Stimulated activated CD4-positive, alpha-beta T cell treated with anti-CD3 and anti-CD28 coated beads, Interleukin-1b, Interleukin-23, amount 100 ng/mL, for 24 hours (primary cell): ENCODE measurements around the gene GAS7.

ENCODE experiments used
- DNase-seq, 4 experiments: peaks; one replicate each; pipeline ENCODE4 v3.0.0-alpha.2; 2020; ENCODE audit warnings: low read depth in 4 of 4, low spot score in 1 of 4

GAS7 gene

DNA sequence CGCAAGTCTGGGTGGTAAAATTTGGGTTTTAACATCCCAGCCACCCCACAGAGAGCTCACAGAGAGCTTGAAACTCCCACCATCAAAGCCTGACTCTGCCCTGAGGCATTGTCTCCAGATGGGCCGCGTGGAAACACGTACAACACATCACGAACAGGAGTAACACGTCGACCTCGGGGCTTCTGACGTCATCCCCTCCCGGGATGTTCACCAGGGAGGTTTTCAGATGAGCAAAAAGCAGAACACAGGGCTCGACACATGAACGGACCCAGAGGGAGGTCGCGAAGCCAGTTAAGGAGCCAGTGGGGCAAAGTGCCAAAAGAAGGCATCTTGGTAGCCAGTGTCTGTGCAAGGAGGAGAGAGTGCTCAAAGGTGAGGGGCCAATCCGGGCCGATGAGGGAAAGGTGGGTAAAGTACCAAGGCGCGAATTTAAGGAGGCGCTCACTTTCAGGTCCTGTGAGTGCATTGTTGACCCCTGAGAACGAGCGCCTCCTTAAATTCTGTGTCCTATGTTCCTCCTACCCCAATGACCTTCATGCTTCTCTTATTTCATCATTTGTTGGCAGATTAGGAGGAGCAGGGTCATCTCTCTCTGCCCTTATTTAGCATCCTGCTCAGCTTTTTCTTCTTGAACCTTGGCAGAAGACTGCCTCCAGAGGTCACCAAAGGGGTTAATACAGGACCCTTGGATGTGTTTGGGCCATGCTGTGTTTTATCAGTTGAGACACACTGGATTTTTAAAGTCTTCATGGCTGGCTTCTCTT, 298.9 kb downstream of the GAS7 start:
- no peak for DNase-seq

DNA sequence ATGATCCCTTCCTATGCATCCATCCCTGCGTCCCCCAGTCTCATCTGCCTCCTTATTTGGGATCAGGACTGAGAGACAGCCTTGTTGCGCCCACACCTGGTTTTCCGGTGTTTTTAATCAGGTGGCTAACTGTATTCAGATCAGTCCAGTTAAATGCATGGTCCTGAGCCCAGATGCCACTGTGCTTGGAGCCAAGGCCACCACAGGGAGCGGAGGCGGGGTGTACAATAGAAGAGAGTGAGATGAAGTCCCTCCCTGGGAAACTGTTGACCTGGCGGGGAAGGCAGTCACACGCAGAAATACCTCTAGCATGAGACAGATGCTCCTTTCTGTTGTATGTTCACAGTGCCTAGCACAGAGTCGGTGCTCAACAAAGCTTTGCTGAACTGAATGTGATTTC, 299.6 kb downstream of the GAS7 start:
- DNase-seq: no peak

DNA sequence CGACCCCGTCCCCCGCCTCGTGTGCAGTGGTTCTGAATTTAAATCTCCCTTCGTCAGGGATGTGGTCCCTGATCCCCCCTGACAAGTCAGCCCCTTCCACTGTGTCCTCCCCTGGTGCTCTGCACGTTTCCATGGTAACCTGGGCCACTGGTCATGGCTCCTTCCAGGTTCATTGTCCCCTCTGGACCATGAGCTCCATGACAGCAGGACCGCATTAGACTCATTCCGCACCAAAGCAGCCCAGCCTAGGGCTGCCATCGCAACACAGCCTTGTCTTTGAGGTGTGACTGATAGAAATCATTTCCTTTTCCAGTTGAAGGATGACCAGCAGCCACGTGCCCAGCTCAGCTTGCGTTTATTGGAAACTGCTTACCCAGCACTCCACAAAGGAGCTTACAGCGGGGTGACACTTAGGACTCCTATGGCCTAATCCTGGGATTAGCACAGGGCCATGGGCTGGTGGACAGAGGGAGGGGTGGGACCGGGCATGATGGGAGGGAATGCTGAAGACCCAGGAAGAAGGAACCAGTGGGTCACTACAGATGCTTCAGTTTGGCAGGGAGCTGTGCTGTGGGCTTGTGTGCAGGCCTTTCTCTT, 300.9 kb downstream of the GAS7 start:
- no peak for DNase-seq

DNA sequence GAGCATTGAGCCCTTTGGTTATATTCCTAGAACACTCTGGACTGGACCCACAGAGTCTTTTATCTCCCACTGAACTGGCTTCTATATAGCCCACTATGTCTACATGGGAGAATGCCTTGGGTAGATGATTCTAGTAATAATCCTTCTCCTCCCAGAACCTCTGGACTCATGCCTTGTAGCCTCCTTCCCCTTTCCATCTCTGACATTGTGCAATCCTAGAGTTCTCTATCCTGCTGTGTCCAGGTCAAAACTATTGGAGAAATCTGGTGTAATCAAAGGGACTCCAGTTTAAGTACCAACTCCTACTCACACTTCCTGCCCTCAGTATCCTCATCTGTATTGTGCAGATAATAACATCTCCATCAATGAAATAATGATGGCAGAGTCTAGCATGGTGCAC, 302.5 kb downstream of the GAS7 start:
- no peak for DNase-seq

DNA sequence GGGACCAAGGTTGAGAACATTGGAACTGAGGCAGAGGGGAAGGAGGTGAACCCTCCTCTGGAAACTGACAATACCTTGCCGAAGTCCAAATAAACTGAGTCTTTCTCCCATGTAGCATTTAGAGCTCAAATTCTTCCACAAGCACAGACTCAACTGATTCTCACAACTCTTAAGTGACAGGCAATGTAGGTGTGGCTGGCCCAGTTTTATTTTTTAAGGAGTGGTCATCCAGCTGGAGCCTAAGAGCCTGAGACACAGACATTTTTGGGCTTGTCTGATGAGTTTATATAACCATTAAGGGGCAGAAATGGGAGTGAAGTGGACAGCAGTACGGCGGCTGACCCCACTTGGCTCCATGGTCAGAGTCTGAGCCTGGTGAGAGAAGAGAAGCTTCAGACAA, 304.2 kb downstream of the GAS7 start:
- no peak for DNase-seq

DNA sequence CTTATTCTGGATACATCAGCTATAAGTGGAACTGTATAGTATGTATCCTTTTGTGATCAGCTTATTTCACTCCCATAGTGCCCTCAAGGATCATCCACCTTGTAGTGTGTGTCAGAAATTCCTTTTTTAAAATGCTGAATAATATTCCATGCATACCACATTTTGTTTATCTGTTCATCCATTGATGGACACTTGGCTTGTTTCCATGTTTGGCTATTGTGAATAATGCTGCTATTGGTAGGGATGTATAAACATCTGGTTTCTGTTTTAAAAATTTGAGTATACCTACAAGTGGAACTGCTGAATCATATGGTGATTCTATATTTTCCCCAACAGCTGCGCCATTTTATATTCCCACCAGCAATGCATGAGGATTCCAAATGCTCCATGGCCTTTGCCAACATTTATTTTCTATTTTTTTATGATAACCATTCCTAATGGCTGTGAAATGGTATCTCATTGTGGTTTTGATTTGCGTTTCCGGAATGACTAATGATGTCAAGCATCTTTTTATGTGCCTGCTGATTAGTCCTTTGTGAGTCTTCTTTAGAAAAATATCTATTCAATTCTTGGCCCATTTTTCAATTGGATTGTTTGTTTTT, 304.9 kb downstream of the GAS7 start:
- DNase-seq: no peak

DNA sequence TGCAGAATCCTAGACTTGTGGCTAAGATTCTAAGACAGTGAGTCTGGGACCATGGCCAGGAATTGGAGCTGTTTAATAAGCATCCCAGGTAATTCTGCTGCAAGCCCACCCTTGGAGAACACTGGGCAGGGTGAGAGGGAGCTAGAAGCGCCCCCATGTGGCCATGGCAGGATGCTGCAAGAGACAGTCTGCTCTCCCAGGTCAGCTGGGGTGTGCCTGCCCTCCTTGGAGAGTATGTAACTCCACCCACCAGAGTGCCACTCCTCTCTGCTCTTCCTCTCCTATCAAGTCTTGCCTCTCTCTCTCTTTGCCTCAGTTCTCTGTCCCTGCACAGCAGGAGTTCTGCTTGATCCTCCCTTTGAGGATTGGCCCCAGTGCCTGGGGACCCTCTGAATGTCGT, 308.3 kb downstream of the GAS7 start:
- no peak for DNase-seq

DNA sequence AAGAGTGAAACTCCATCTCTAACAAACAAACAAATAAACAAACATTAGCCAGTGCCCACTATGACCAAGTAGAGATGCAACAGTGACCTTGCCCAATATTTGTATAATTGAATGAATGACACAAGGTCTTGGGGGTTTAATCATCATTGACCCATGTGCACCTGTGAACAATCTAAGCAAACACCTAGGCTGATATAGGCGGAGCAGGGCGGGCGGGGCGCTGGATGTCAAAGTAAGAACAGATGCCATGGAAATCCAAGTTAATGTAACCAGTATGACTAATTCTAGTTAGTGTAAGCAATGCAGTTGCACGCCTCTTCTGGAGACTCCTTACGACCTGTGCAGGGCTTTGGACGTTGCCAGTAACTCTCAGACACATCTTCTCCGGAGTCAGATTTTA, 310.9 kb downstream of the GAS7 start:
- no peak for DNase-seq

DNA sequence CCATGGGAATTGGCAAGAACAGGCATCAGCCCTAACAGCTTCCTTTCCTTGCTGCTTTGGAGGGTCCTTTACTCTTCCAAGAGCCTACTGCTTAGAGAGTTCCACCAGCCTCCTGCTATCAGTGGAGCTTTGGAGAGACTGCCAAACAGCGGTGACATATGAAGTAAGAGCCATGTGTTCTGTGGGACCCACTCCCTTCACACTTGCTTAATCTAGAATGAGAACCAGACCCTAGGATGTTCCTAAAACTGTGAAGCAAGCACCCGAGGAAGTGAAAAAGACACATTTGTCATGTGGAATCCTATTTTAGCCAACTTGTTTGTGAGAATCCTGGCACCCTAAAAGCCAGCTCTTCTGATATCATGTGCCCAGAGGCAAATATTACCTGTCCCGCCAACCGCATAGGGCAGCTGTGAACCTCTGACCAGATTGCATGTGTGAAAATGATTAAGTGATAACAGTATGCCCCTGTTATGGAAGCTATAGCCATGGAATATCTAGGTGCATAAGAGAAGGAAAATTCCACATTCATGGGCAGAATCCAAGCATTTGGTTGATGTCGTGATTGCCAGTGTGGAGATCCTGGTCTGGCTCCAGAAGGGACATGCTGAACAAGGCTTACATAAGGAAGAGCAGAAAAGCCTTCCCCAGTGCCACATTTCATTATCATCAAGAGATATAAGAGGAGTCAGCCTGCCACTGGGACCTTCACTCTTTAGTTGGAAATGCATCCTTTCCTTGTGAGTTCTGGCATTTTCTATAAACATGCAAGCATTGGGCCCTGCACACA, 312.1 kb downstream of the GAS7 start:
- no peak for DNase-seq

DNA sequence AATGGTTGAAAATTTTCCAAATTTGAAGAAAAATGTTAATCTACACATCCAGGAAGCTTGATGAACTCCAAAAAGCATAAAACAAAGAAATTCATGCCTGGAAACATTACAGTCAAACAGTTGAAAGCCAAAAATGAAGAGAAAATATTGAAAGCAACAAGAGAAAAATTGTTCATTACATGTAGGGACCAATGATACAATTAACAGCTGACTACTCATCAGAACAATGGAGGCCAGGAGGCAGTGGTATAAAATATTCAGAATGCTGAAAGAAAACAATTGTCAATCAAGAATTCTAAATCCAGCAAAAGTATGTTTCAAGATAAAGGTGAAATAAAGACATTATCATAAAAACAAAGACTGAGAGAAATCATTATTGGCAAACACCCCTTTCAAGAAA, 315.0 kb downstream of the GAS7 start:
- no peak for DNase-seq

DNA sequence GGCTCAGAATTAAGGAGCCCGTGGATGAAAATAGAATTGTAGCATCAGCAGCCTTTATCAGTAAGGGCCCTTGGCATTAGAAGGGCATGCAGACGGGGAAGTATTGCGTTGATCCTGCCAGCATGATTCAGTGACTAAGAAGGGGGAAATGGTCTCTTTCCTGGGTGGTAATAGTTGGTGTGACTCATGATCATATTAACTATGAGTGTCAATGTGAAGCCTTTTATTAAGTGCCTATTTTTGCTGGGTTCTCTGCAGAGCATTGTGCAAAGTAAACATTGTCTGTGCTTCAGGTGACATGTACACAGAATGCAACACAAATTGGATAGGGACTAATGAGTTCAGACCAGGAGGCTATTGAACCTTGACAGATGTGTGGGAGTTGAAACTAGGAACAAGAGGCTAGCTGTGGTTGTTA, 317.8 kb downstream of the GAS7 start:
- DNase-seq: no peak

DNA sequence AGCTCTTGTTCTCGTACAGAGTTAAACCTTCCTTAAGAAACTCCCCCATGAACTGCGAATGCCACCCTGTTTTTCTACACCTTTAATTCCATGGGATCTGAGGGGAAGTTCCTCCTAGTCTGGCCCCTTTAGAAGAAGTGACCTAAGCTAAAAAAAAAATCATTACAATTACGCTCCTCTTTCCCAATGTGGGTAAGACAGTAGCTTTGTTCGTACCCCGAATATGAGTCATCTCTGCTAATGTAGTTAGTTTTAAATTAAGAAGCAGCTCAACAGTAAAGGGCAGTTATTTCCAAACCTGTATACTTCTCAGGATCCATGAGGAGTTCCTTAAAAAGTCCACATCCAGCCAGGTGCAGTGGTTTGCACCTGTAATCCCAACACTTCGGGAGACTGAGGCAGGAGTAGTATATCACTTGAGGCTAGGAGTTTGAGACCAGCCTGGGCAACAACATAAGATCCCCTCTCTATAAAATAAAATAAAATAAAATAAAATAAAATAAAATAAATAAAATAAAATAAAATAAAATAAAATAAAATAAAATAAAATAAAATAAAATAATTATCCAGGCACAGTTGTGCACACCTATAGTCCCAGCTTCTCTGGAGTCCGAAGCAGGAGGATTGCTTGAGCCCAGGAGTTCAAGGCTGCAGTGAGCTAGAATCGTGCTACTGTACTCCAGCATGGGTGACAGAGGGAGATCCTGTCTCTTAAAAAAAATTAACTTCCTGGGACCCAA, 319.4 kb downstream of the GAS7 start:
- no peak for DNase-seq

DNA sequence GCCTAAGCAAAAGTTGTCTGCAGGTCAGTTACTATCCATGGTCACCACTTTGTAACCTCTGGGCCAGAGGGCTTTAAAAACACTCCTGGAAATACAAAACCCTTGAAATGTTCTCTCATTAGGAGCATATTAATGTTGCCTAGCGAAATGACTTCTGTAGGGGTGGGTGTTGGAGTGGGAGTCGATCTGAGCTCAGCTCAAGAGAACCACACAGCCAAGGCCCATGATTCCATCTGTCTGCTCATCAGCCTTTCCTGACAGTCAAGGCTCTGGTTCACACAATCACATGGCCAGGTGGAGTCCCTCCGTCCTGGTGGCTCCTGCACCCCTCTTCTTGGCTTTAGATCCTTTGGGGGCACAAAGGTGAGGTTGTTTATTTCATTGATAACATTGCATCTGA, 320.1 kb downstream of the GAS7 start:
- no peak for DNase-seq

DNA sequence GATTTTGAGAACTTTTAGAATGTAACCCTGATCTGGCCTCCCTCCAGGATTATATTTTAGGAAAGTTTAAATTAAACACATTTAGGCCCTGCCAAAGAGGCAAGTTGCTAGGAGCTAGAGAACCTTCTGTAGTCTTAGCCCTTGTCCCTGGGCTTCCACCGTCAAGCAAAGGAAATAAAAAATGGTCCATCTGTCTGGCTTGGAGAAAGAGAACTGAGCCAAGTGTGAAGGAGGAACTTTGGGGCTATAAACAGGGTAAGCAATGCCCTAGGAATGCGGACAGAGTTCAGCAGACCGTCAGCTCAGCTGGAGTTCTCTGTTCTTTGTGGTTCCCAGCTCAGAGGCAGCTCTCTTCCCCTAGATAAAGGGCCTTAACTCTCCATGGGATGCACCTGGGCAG, 323.0 kb downstream of the GAS7 start:
- no peak for DNase-seq

DNA sequence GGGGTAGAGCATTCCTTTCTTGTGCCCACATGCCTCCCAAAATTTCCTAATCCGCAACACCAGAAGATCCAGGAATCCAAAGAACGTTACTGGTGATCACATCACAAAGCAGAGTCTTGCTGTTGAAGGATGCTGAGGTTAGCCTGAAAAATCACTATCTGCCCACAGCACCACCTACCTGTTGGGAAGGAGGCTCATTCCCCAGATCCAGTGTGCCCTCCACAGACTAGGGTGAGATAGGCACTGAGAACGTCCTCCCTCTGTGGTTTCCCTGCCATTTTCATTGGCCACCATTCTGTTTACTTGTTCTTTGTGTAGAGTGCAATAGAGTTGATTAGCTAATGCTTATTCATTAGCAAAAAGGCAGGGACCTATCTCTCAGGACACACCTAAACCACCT, 323.7 kb downstream of the GAS7 start:
- DNase-seq: no peak

DNA sequence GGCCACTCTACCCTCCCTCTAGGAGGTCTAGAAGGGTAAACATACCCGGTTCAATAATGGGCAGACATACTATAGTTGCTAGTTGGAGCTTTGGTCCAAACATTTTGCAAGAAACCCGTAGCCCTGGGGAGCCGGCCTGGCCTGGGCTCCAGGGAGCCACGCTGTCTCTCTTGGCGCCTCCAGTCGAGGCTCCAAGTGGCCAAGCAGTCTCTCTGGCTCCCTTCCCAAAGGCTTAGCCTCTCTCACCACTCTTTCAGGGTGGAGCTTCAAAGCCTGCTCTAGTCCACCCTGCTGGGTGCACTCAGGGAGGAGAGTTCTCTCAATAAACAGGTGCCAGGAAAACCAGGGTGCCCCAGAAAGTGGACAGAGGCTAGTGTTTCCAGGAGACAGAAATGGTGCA, 325.6 kb downstream of the GAS7 start:
- no peak for DNase-seq

DNA sequence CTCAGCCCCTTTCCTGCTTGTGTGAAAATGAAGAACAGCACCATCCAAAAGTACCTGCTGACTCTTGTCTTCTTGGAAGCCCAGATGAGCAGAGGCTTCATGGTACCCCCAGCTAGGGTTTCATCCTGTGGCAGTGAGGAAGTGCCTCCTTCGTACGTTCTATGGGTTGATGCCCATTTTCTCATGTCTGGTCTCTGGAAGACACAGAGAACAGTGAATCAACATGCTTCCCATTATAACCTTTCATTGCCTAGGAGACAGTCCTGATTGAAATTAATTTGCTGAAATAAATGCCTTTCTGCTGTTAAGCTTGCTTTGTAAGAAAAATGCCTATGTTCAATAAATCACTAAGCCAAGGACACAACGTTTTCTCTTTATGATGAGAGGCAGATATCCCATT, 329.9 kb downstream of the GAS7 start:
- DNase-seq: no peak

DNA sequence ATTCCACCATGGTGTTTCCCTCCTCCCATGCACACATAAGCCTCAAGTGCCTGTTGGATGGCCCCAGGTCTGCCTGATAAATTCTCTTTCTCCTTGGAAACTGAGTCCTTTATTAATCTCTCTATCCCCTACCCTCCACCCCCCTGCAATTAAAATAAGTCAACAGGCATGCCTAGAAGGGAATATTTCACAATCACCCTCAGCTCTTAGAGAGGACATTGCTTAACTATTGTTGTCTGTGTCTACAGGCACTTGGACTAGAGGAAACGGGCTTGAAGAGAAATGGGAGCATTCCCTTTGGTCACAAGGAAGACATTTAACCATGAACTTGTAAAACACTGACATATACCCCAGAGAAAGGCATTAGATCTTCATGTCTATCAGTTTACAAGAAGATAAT, 332.8 kb downstream of the GAS7 start:
- no peak for DNase-seq

DNA sequence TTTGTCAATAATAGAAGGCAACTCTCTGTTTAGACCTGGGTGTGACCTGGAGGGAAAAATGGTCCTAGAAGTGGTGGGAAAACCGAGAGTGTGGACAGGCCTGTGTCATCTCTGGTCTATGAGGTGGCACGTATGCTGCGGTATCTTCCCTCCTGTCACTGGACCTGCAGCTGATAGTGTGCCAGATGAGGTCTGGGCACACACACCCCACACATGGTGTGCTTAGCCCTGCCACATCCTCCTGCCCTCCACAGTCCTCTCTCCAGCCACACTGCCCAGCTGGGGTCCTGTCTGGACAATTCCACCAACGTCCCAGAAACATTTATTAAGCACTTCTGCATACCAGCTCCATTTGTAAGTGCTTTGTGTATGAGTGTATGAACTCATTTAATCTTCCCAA, 335.5 kb downstream of the GAS7 start:
- no peak for DNase-seq

DNA sequence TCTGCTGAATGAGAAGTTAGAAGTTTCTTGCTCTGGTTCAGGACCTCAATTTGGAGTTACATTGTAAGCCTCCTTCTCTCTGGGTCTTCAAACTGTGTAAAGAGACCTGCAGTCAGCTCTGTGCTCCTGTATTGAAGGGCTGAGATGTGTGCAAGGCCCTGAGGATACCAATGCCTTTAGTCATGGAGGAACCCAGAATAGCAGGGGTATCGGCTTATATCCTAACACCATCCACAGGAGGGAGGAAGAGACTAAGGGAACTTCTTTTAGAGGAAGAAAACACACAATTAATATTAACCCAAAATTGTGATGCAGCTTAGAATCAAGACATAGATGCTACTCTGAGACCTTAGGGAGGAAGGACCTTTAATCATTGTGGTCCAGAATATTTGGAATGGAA, 336.2 kb downstream of the GAS7 start:
- DNase-seq: no peak

DNA sequence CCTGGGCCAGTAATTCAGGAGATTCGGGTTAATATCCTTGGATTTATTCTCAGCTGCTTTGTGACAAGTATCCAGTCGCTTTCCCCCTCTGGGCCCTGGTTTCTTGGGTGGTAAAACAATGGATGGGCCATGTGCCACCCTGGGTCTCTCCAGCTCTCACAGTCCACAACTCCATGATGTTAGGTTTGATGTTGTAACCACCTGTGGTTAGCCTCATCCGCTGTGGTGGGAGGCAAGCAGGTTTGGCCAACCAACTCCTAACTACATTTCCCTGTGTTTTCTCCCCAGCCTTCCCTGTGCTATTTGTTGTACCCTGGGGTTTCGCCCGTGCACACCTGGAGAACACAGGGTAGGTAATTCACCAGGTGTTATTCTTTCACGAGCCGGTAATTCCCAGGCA, 337.6 kb downstream of the GAS7 start:
- DNase-seq: no peak
